Naive thymus-derived CD4-positive, alpha-beta T cell (primary cell): ENCODE results near the gene C7orf57. TPM values are rescaled to one million over a fixed set of nuclear protein-coding genes. Genes with fewer than 3 reads are reported as not detected.

Experiments
- ATAC-seq: fragments of 150-1000 bp; cut with Tn5 transposase; 2 replicates; pipeline ENCODE4 v1.10.0; 2021; ENCODE audit warnings: mild to moderate bottlenecking, moderate library complexity
- CTCF ChIA-PET: fragments of 350-600 bp; sonication (Branson Sonifier 250); formaldehyde crosslinking; loops from one replicate; lab custom pipeline; 2021; ENCODE audit warnings: antibody characterized with exemption; lab: Charles Lee
- POLR2A ChIA-PET: fragments of 350-600 bp; sonication (Branson Sonifier 250); formaldehyde crosslinking; loops from one replicate; lab custom pipeline; 2021; ENCODE audit warnings: antibody characterized with exemption, inconsistent platforms; lab: Charles Lee
- DNase-seq, 9 donors: peaks; one replicate each; pipeline versions ENCODE4 v3.0.0 to v3.0.0-alpha.2; 2020 to 2022; ENCODE audit warnings: mixed read lengths in 1 of 9
- H3K27ac ChIP-seq: one replicate; pipeline ENCODE4 v1.7.0; 2013; ENCODE audit warnings: mild to moderate bottlenecking, low read depth, low read length, moderate library complexity
- H3K27me3 ChIP-seq, 2 donors: one replicate each; pipeline ENCODE4 v1.7.0; 2013; ENCODE audit warnings: low read length in 2 of 2, mild to moderate bottlenecking in 2 of 2, moderate library complexity in 2 of 2; ENCODE audit not compliant: control insufficient read depth in 2 of 2, insufficient read depth in 2 of 2
- H3K36me3 ChIP-seq, 3 experiments: 1 replicate in 2 of 3; 2 replicates in 1 of 3; pipeline ENCODE4 v1.7.0; 2013; ENCODE audit warnings: low read length in 3 of 3, mild to moderate bottlenecking in 3 of 3, moderate library complexity in 1 of 3; ENCODE audit not compliant: insufficient read depth in 3 of 3, control insufficient read depth in 2 of 3
- H3K4me1 ChIP-seq, 2 donors: one replicate each; pipeline ENCODE4 v1.7.0; 2013; ENCODE audit warnings: low read length in 2 of 2, mild to moderate bottlenecking in 2 of 2, moderate library complexity in 1 of 2; ENCODE audit not compliant: control insufficient read depth in 2 of 2, insufficient read depth in 2 of 2
- H3K4me3 ChIP-seq: 2 replicates; pipeline ENCODE4 v1.7.0; 2013; ENCODE audit warnings: mild to moderate bottlenecking, low read length
- H3K9me3 ChIP-seq, 3 experiments: 1 replicate in 2 of 3; 2 replicates in 1 of 3; pipeline ENCODE4 v1.7.0; 2013; ENCODE audit warnings: low read length in 3 of 3; ENCODE audit not compliant: control insufficient read depth in 2 of 3
- H3K27ac Mint-ChIP-seq, 9 donors: one replicate each; pipeline ENCODE4 v1.8.0; 2020 to 2022; ENCODE audit warnings: mixed read lengths in 9 of 9, mild to moderate bottlenecking in 8 of 9, moderate library complexity in 5 of 9, inconsistent platforms in 2 of 9
- H3K27me3 Mint-ChIP-seq, 5 donors: one replicate each; pipeline ENCODE4 v1.8.0; 2021 to 2022; ENCODE audit warnings: mixed read lengths in 5 of 5, mild to moderate bottlenecking in 1 of 5
- H3K36me3 Mint-ChIP-seq, 5 donors: one replicate each; pipeline ENCODE4 v1.8.0; 2020 to 2022; ENCODE audit warnings: mixed read lengths in 5 of 5, mild to moderate bottlenecking in 3 of 5, inconsistent platforms in 1 of 5
- H3K4me1 Mint-ChIP-seq, 7 donors: one replicate each; pipeline ENCODE4 v1.8.0; 2020 to 2022; ENCODE audit warnings: mixed read lengths in 7 of 7, mild to moderate bottlenecking in 3 of 7, inconsistent platforms in 1 of 7
- H3K4me3 Mint-ChIP-seq, 10 donors: one replicate each; pipeline ENCODE4 v1.8.0; 2020 to 2022; ENCODE audit warnings: mild to moderate bottlenecking in 10 of 10, mixed read lengths in 10 of 10, moderate library complexity in 6 of 10, inconsistent platforms in 2 of 10
- H3K9me3 Mint-ChIP-seq, 11 donors: one replicate each; pipeline ENCODE4 v1.8.0; 2020 to 2022; ENCODE audit warnings: mixed read lengths in 11 of 11, mild to moderate bottlenecking in 4 of 11, inconsistent platforms in 1 of 11, moderate library complexity in 1 of 11
- intact Hi-C, 2 donors: fragments of 100-400 bp; cut with micrococcal nuclease; formaldehyde crosslinking; loops; one replicate each; pipeline ENCODE4 v1.15.1; 2023
- polyA plus RNA-seq, 2 donors: library from polyadenylated mRNA; unstranded; fragments of 300-500 nt; fragmentation: Illumina TruSeq; gene quantifications; one replicate each; pipeline ENCODE4 v1.2.3, GENCODE V29; 2021
- total RNA-seq, 6 experiments: library from RNA in 5 of 6; stranded (reverse) in 5 of 6; gene quantifications; 1 replicate in 5 of 6; 2 replicates in 1 of 6; pipeline ENCODE4 v1.2.3 and lab custom pipeline; 2021 to 2026

Gene C7orf57
- total and polyA plus RNA-seq, 7 experiments from 2014 or later: 0.08 to 0.80 (median 0.15) TPM; not detected in 3

DNA sequence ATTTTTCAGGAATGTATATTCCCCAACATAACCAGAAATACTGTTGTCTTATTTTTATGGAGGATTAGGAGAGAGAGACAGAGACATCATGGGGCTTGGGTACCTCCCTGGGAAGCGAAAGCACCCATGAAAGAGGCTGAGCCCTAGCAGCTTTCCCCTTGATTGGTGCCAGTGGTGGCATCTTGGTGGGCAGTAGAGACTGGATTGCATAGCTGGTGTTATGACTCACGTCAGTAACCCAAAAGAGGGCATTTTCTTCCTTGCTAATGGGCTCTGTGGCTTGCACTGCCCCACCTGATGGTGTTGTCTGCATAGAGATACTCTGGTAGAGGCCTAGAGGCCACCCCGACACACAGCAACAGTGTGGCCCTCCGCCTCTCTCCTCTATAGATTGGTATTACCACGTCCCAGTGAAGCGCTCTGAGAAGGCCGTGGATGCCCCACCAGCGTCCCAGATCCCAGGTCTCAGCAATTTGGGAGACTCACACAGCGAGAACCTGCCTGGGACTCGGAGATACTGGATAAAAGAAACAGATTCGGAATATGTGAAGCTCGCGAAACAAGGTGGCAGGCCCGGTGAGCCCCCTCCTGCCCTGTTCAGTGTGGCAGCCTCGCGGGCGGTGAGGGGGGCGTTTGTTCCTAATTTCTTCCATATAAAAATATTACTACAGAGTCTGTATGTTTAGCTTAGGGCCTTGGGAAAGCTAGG, 5.8 kb downstream of the C7orf57 start:
- H3K27me3 Mint-ChIP-seq: peaks cover 9 to 26% (median 13%) of the 10 kb centered on the region in 5 donors
- H3K36me3 Mint-ChIP-seq: no peaks in the 10 kb centered on the region
- no peak for ATAC-seq
- no peaks in the 10 kb centered on the region for H3K36me3 ChIP-seq
- H3K4me3 Mint-ChIP-seq: no peak overlapping the region
- intact Hi-C loops: no loop called here
- no peaks in the 10 kb centered on the region for H3K9me3 ChIP-seq
- H3K9me3 Mint-ChIP-seq: no peaks in the 10 kb centered on the region
- CTCF ChIA-PET: no interaction called here
- POLR2A ChIA-PET: interaction anchor here (0.8 kb wide), 1 partner anchor 55 kb away, joined by 4 read pairs; no protein-coding TSS in a partner anchor
- no peak for DNase-seq
- peak overlapping the region in 2 of 9 donors; percentile 7 to 61 for H3K27ac Mint-ChIP-seq
- peaks cover 8 to 32% (median 20%) of the 10 kb centered on the region in 7 donors for H3K4me1 Mint-ChIP-seq
- H3K4me1 ChIP-seq: peaks cover 3 to 15% of the 10 kb centered on the region in 2 donors
- H3K27ac ChIP-seq: no peak overlapping the region
- H3K4me3 ChIP-seq: no peak overlapping the region
- H3K27me3 ChIP-seq: peaks cover 0 to 4% of the 10 kb centered on the region in 2 donors

DNA sequence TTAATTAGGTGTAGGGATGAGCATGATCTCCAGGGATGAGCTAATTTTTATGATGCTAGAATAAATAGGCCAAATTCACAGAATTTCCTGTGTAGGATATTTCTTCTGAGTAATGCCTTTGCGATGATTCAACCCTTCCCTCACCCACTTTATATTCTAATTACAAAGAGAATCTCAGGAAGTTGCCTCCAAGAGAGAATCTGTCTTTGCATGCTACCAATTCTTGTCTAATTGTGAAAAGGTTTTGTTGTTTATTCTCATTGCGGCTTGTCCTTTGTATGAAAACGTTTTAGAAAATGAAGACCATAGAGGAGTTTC, 6.3 kb downstream of the C7orf57 start:
- POLR2A ChIA-PET: interaction anchor here (0.8 kb wide), 1 partner anchor 54 kb away, joined by 4 read pairs; no protein-coding TSS in a partner anchor
- Mint-ChIP-seq H3K27ac (peak overlapping the region in 3 of 9 donors; percentile 7 to 61 (median 58)), H3K9me3 (no peaks in the 10 kb centered on the region), H3K36me3 (no peaks in the 10 kb centered on the region), H3K27me3 (peaks cover 8 to 21% (median 8%) of the 10 kb centered on the region in 5 donors), H3K4me3 (no peak overlapping the region), H3K4me1 (peaks cover 8 to 34% (median 20%) of the 10 kb centered on the region in 7 donors)
- Histone ChIP-seq H3K9me3 (no peaks in the 10 kb centered on the region), H3K27me3 (no peaks in the 10 kb centered on the region), H3K4me1 (peaks cover 0 to 10% of the 10 kb centered on the region in 2 donors), H3K4me3 (no peak overlapping the region), H3K27ac (no peak overlapping the region), H3K36me3 (no peaks in the 10 kb centered on the region)
- ATAC-seq (no peak), DNase-seq (no peak)
- CTCF ChIA-PET: no interaction called here
- intact Hi-C loops: no loop called here

DNA sequence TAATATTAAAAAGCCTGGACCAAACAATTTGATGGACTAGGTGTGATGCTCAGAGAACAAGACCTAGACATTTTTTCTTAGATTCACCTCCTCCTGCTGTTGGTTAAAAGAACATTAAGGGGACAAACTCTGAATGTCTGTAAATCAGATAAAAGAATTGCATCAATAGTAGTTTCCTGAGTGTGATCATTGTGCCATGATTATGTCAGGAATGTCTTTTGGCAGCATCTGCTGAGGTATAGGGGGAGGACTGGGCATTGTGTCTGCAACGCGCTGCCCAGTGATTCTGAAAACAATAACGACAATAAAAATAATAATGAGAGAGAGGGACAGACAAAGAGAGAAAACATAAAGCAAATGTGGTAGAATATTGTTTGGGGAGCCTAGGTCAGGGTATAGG, 6.9 kb downstream of the C7orf57 start:
- Histone ChIP-seq H3K9me3 (no peaks in the 10 kb centered on the region), H3K36me3 (no peaks in the 10 kb centered on the region), H3K4me1 (peaks cover 0 to 10% of the 10 kb centered on the region in 2 donors), H3K27ac (no peak overlapping the region), H3K4me3 (no peak overlapping the region), H3K27me3 (no peaks in the 10 kb centered on the region)
- POLR2A ChIA-PET: no interaction called here
- no peak for ATAC-seq
- no peaks in the 10 kb centered on the region for H3K36me3 Mint-ChIP-seq
- H3K4me3 Mint-ChIP-seq: no peak overlapping the region
- CTCF ChIA-PET: interaction anchor here (0.7 to 1.2 kb wide), 2 partner anchors 68 to 92 kb away, joined by 3 to 7 read pairs; no protein-coding TSS in a partner anchor
- peaks cover 8 to 35% (median 25%) of the 10 kb centered on the region in 7 donors for H3K4me1 Mint-ChIP-seq
- peaks cover 1 to 15% (median 2%) of the 10 kb centered on the region in 5 donors for H3K27me3 Mint-ChIP-seq
- no peaks in the 10 kb centered on the region for H3K9me3 Mint-ChIP-seq
- intact Hi-C loops: no loop called here
- DNase-seq: no peak
- H3K27ac Mint-ChIP-seq: peak overlapping the region in 3 of 9 donors; percentile 27 to 61 (median 31)

DNA sequence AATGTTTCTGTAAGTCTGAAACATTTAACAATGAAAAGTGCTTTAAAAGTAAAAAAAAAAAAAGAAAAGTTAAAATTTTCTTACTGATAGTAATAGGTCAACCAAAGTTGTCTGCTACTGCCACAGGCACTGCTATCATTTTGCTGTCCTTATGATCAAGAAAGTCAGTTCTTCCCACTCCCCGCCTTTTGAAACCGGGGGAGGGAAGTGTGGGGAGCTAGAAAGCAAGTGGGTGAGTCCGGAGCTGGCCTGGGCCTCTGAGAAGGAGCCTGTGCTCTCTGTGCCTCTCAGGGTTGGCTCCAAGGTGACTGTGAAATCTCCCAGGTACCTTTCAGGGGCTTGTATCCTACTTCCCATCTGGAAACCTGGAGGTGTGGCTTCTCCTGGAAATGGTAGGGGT, 7.3 kb downstream of the C7orf57 start:
- ATAC-seq (no peak), DNase-seq (no peak)
- ChIA-PET POLR2A (no interaction called here), CTCF (interaction anchor here (0.7 to 1.2 kb wide), 2 partner anchors 68 to 93 kb away, joined by 3 to 7 read pairs; no protein-coding TSS in a partner anchor)
- no peak overlapping the region for H3K4me3 Mint-ChIP-seq
- no peak overlapping the region for H3K27ac ChIP-seq
- H3K27me3 Mint-ChIP-seq: peaks cover 0 to 10% (median 0%) of the 10 kb centered on the region in 5 donors
- no peaks in the 10 kb centered on the region for H3K36me3 ChIP-seq
- H3K36me3 Mint-ChIP-seq: no peaks in the 10 kb centered on the region
- H3K9me3 ChIP-seq: no peaks in the 10 kb centered on the region
- peak overlapping the region in 1 of 9 donors; percentile 27 for H3K27ac Mint-ChIP-seq
- H3K4me1 Mint-ChIP-seq: peaks cover 8 to 35% (median 25%) of the 10 kb centered on the region in 7 donors
- H3K9me3 Mint-ChIP-seq: no peaks in the 10 kb centered on the region
- peaks cover 0 to 10% of the 10 kb centered on the region in 2 donors for H3K4me1 ChIP-seq
- H3K4me3 ChIP-seq: no peak overlapping the region
- no peaks in the 10 kb centered on the region for H3K27me3 ChIP-seq
- intact Hi-C loops: no loop called here

DNA sequence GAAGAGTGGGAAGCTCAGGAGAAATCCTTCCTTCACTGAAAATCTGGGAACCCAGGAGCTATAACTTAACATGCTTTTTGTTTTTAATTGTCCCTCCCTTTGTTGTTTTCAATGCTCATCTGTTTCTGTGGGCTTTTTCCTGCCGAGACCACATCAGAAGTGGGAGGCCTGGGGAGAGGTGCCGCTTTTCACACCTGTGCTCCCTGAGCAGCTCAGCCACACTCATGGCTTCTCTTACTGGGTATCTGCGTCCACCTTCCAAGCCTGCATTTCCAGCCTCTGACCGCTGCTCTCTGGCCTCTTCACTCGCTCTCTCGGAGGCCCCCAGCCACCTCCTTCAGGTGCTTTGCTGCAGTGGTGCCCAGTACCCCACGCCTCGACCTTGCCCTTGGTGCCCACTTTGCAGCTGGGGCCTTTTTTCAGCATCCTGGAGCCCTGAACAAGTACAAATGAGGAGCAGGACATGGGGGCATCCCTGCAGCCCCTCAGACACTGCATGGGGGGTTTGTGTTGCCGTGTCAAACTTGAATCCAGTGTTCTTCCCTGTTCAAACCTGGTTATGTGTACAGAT, 9.9 kb downstream of the C7orf57 start:
- ChIA-PET POLR2A (interaction anchor here (2.3 kb wide), 1 partner anchor 44 kb away, joined by 7 read pairs; the partner anchor contains the start of gene UPP1), CTCF (interaction anchor here (0.6 to 0.8 kb wide), 2 partner anchors 51 to 88 kb away, joined by 3 read pairs; no protein-coding TSS in a partner anchor)
- ATAC-seq: no peak

DNA sequence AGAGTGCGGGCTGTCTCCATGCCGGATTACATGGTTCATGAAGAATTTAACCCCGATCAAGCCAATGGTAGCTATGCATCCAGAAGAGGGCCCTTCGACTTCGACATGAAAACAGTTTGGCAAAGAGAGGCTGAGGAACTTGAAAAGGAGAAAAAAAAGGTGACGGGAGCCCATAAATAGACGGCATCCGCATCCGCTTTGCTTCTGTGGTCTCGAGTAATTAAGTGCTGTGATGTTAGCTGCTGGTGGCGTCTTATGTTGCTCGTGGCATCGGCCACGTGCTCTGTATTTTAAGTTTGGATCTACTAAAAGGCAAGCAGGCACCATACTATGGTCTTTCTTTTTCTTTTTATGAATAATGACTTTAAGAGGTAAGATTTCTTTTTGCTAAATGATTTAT, 11.1 kb downstream of the C7orf57 start:
- Mint-ChIP-seq H3K4me1 (peaks cover 8 to 34% (median 25%) of the 10 kb centered on the region in 7 donors), H3K36me3 (no peaks in the 10 kb centered on the region), H3K27me3 (no peaks in the 10 kb centered on the region), H3K4me3 (peak overlapping the region in 9 of 10 donors; percentile 8 to 72 (median 36)), H3K27ac (peak overlapping the region in 4 of 9 donors; percentile 28 to 81 (median 72)), H3K9me3 (no peaks in the 10 kb centered on the region)
- Histone ChIP-seq H3K27me3 (no peaks in the 10 kb centered on the region), H3K4me3 (no peak overlapping the region), H3K27ac (no peak overlapping the region), H3K9me3 (no peaks in the 10 kb centered on the region), H3K36me3 (no peaks in the 10 kb centered on the region), H3K4me1 (peaks cover 0 to 10% of the 10 kb centered on the region in 2 donors)
- ChIA-PET CTCF (interaction anchor here (0.7 kb wide), 1 partner anchor 55 kb away, joined by 3 read pairs; no protein-coding TSS in a partner anchor), POLR2A (interaction anchor here (0.9 to 2.3 kb wide), 2 partner anchors 43 to 69 kb away, joined by 3 to 7 read pairs; partner anchors contain the start of gene UPP1)
- DNase-seq (peak in 7 of 9 donors; percentile 27 to 71 (median 51)), ATAC-seq (peak; percentile 81)
- intact Hi-C loops: loop anchor here in 1 of 2 donors (1.0 kb wide), 3 partner anchors 42 to 64 kb away; no protein-coding TSS in a partner anchor

More for the DNA sequence above, 9.9 kb downstream of the C7orf57 start:
- Histone ChIP-seq H3K27ac (no peak overlapping the region), H3K4me1 (peaks cover 0 to 10% of the 10 kb centered on the region in 2 donors), H3K9me3 (no peaks in the 10 kb centered on the region), H3K27me3 (no peaks in the 10 kb centered on the region), H3K36me3 (no peaks in the 10 kb centered on the region), H3K4me3 (no peak overlapping the region)
- Mint-ChIP-seq H3K27ac (peak overlapping the region in 4 of 9 donors; percentile 28 to 69 (median 55)), H3K36me3 (no peaks in the 10 kb centered on the region), H3K4me3 (peak overlapping the region in 4 of 10 donors; percentile 7 to 37 (median 18)), H3K27me3 (no peaks in the 10 kb centered on the region), H3K9me3 (no peaks in the 10 kb centered on the region), H3K4me1 (peaks cover 8 to 38% (median 25%) of the 10 kb centered on the region in 7 donors)
- intact Hi-C loops: no loop called here
- DNase-seq: no peak
